Tongue (tissue), 2 donors: ENCODE measurements around the gene ZNF512B. TPM values are rescaled to one million over a fixed set of nuclear protein-coding genes. Genes with fewer than 3 reads are reported as not detected.
"Not testable (repeated sequence)": the region's sequence is repeated elsewhere in the genome, so short reads cannot be mapped to it uniquely, and the experiment has no call there.

Experiments
- DNase-seq: peaks from one replicate; pipeline ENCODE4 v3.0.0-alpha.2; 2015
- total RNA-seq: library from RNA; depleted of rRNA; stranded (reverse); fragments of >200 nt; gene quantifications from one replicate; pipeline ENCODE4 v1.2.3, GENCODE V29; 2014

ZNF512B gene
- total RNA-seq, 1 donor from 2014 or later = 15.3 TPM

- no peak for DNase-seq
These were observed 5.9 kb downstream of the ZNF512B start for GRCh38 chr20:63963784-63964301.

GRCh38 chr20:63963348-63963741, 6.4 kb downstream of the ZNF512B start:
- DNase-seq = no peak

GRCh38 chr20:63962426-63963347, 7.0 kb downstream of the ZNF512B start:
- DNase-seq = no peak

- no peak for DNase-seq
These were observed 7.9 kb downstream of the ZNF512B start for GRCh38 chr20:63961664-63962425.

- DNase-seq = not testable (repeated sequence)
These were observed 8.8 kb downstream of the ZNF512B start for GRCh38 chr20:63960654-63961621.

- DNase-seq = no peak
These were observed 10.0 kb downstream of the ZNF512B start for GRCh38 chr20:63959699-63960075.

- no peak for DNase-seq
These were observed 10.6 kb downstream of the ZNF512B start for GRCh38 chr20:63958964-63959698.

GRCh38 chr20:63958471-63958870, 11.3 kb downstream of the ZNF512B start:
- no peak for DNase-seq

GRCh38 chr20:63957690-63958441, 11.9 kb downstream of the ZNF512B start:
- peak; percentile 65 for DNase-seq

- DNase-seq = peak; percentile 86
These were observed 12.6 kb downstream of the ZNF512B start for GRCh38 chr20:63957004-63957689.

- DNase-seq = no peak
These were observed 13.1 kb downstream of the ZNF512B start for GRCh38 chr20:63956664-63957003.

- peak; percentile 95 for DNase-seq
These were observed 13.7 kb downstream of the ZNF512B start, which contains the start of gene UCKL1 for GRCh38 chr20:63955827-63956663. UCKL1 (minus strand) TSS chr20:63956416; CDS start chr20:63956372, 44 bp downstream.

GRCh38 chr20:63955281-63955826, 14.4 kb downstream of the ZNF512B start:
- DNase-seq = peak; percentile 37

GRCh38 chr20:63953764-63954429, 15.8 kb downstream of the ZNF512B start:
- DNase-seq = no peak

GRCh38 chr20:63952769-63953168, 17.0 kb downstream of the ZNF512B start:
- no peak for DNase-seq

- no peak for DNase-seq
These were observed 17.6 kb downstream of the ZNF512B start for GRCh38 chr20:63952210-63952535.

- no peak for DNase-seq
These were observed 18.1 kb downstream of the ZNF512B start for GRCh38 chr20:63951398-63952209.
